ENCODE results near the gene TEX51.

The TEX51 gene

GRCh38 chr2:126894082-126894481 lies 4.6 kb upstream of the TEX51 start:
- no peak for TF ChIP-seq CTCF (IDR thresholded peaks at IDR 0.05)

- TF ChIP-seq CTCF (IDR thresholded peaks at IDR 0.05), result no peak
Observed at GRCh38 chr2:126894585-126895182, 4.0 kb upstream of the TEX51 start.

- TF ChIP-seq CTCF (IDR thresholded peaks at IDR 0.05), result no peak
Observed at GRCh38 chr2:126895336-126895735, 3.4 kb upstream of the TEX51 start.

GRCh38 chr2:126896471-126896870 lies 2.2 kb upstream of the TEX51 start:
- TF ChIP-seq CTCF (IDR thresholded peaks at IDR 0.05), result no peak

- TF ChIP-seq CTCF (IDR thresholded peaks at IDR 0.05), result no peak
Observed at GRCh38 chr2:126899616-126900185, 1.0 kb downstream of the TEX51 start.

- no peak for TF ChIP-seq CTCF (IDR thresholded peaks at IDR 0.05)
Observed at GRCh38 chr2:126900646-126901319, 2.1 kb downstream of the TEX51 start.

GRCh38 chr2:126901459-126901858 lies 2.8 kb downstream of the TEX51 start:
- no peak for TF ChIP-seq CTCF (IDR thresholded peaks at IDR 0.05)

Data from LNCAP (cell line).